GOT3 (cell line): Measurements from ENCODE around the gene MEI4.
"Not testable (repeated sequence)": the region's sequence is repeated elsewhere in the genome, so short reads cannot be mapped to it uniquely, and the experiment has no call there.

Experiments used
- DNase-seq: peaks from one replicate; lab custom pipeline; 2025; ENCODE audit warnings: mixed read lengths; lab: John Stamatoyannopoulos, UW

Gene MEI4

DNA sequence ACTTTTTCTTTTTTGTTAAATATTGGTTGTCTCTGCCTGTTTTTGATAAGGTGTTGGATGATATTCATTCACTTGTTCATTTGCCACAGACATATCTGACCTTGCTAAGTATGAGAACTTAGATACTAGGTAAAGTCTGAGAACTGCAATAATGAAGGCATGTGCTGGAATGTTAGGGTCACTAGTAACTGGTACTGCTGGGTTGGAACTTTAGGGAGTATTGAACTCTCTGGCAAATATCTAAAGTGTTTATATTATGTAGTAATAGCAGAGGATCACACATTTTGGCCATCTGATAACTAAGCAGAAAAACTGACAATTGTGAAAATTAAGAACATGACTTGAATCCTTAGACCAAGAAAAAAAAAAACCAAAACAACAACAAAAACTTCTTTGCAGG is 162.7 kb downstream of the MEI4 start:
- DNase-seq: no peak

DNA sequence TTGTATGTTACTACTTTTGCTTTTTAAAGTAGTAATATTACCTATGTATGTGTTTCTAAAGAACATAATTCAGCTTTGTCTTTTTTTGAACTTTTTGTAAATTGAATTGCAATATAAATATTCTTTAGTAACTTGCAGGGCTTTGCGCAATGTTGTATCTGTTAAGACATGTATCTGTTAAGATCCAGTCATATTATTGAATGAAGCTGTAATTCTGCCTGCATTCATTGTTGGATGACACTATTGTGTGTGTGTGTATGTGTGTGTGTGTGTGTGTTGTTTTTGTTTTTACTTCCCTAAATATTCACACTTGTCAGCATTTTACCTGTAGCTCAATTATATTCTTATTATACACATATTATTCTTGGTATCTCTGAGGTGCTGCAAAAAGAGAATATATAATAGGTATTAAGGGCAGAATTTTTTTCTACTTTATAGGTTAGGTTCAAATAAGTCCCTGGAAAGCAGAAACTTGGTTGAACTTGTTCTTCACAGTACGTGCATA is 164.0 kb downstream of the MEI4 start:
- no peak for DNase-seq

DNA sequence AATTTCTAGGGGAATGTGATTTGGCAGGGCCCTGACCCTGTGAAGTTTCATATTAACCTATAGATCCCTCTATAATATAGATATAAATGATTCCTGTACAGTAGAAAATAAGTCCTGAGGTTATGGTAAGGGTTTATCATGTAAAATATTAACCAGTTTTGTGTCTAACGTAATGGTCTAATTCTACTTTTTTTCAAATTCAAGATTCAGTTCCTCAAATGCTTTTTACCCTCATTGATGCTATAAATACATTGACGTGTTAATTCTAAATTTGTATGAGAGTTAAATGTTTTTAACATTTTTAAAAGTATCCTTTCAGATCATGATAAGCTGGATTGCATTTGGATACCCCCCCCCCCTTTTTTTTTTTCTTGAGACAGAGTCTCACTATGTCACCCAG is 169.4 kb downstream of the MEI4 start:
- no peak for DNase-seq

DNA sequence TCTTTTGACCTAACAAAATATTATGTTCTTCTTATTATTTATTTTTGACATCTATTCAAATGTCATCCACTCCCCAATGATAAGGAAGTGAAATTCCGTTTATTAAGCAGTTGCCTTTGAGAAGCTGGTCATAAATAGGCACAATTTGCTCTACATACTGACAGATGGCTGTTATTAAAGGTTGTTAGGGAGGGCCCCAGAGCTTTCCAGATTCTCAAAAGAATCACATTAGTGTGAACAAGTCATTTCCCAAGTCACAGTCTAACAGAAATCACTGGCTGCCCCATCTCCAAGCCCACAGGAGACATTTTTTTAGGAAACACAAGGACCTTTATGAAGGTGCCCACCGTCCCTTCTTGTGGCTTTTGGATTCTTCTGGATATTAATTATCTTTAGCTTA is 172.4 kb downstream of the MEI4 start:
- no peak for DNase-seq

DNA sequence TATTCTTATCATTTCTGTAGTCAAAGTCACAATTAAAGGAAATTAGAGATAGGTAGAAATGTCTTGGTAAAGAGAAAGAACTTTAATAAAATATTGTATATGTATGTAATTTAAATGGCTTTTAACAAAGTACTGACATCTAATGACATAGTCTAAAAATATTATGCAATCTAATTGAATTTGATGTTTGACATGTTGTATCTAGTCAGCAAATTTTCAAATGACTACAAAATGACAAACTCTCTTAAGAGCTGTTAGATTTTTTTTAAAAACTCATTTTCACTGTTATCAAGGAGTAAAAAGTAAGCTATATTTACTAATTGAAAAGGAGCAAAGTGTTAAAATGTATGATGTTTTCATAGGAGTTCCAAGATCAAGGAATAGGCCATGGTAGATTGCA is 176.9 kb downstream of the MEI4 start:
- no peak for DNase-seq

DNA sequence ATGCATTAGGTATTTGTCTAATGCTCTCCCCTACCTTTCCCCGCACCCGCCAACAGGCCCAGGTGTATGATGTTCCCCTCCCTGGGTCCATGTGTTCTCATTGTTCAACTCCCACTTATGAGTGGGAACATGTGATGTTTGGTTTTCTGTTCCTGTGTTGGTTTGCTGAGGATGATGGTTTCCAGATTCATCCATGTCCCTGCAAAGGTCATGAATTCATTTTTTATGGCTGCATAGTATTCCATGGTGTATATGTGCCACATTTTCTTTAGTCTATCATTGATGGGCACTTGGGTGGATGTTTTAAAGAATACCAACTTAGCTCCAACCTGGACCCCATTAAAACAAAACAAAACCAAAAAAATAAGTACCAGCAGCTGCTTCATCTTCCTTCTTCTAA is 180.9 kb downstream of the MEI4 start:
- DNase-seq: not testable (repeated sequence)

DNA sequence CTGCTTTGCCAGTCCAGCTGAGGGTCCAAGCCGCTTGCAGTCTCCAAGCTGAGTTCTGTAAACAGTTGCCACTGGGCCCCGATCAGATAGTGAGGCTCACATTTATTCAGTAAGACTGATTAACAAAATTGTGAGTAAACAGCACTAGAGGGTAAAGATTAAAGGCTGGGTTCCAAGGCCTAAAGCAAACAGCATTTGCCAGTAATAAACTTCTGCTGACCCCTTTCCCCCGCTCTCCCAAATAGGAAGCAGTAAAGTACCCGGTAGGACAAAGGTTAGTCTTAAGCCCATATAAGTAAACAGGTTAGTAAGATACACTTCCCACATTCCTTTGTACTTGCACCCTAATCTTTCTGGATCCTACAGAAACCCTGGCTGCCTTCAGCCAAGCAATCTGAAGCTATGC is 181.8 kb downstream of the MEI4 start:
- DNase-seq: no peak

DNA sequence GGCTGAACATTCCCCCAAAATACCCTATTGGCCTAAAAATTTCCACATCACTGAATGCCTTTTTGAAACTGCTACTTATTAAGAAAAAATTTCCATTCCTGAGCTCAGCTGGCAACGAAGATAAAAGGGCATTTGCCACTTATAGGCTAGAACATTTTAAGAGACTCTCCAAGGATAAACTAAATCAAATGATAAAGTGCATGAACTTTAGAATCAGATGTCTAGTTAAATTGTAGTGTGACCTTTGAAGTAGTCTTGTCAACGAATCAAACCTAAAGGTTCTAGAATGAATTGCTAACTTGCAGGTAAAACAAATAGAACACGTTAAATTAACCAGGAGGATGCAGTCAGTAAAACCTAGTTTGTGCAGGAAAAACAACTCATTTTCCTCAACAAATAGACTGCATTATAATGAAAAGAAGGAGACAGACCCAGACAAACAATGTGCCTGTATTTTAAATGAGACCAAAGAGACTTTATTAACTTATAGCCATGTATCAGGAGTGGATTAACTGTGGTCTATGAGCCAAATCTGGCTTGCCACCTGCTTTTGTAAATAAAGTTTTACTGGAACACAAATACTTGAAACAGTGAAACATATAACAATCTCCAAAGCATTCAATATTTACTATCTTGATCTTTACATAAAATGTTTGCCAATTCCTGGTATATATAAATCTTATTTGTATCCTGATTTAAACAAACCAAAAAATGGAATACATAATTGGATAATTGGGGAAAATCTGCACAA is 184.4 kb downstream of the MEI4 start:
- DNase-seq: no peak

DNA sequence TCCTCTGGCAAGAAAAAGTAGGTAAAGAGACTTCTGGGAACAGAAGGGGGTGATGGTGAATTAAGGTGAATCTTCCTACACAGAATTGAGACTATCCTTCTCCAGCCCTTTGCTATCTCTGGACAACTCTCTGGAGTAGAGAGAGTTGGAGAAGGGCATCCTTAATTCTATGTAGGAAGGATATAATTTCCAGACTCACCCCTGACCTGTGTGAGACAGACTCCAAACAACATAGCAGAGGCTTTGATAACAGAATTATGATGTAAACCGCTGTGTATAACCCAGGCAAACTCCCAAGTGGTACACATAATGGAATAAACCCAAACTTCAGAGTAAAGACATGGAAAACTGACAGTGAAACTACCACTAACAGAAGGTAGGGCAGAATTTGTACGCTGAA is 186.5 kb downstream of the MEI4 start:
- DNase-seq: no peak

DNA sequence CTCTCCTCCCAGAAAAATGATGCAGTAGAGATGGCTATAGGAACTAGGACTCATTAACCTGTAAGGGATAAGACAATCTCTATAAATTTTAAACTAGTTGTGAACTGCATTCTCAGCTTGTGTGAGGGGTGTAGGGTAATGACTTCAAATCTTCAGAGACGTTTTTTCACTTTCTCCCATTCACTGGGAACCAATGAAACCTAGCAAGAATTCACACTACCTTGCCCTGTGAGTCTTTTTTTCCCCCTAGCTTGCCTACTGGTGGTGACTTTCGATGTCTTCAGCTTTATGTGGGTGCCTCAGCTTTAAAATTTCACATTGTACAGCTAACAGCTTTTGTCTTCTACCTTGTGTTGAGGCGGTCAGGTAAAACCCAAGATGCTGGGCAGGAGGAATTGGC is 192.0 kb downstream of the MEI4 start:
- no peak for DNase-seq

DNA sequence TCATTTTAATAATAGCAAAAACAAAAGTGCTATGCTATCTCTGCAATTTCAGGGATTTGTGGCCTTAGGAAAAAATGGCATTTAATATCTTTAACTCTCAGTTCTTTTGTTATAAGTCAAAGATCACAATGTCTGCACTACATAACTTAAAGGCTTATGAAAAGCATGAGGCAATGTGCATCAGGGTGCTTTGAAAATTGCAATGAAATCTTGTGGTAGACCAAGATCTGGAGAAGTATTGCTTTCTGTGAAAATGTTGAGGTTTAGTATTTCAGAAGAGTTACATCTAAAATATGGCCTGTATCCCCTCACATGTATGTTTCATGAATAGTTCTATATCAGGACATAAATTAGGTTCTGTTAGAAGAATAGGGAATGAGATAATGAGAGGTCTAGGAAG is 200.6 kb downstream of the MEI4 start:
- no peak for DNase-seq

DNA sequence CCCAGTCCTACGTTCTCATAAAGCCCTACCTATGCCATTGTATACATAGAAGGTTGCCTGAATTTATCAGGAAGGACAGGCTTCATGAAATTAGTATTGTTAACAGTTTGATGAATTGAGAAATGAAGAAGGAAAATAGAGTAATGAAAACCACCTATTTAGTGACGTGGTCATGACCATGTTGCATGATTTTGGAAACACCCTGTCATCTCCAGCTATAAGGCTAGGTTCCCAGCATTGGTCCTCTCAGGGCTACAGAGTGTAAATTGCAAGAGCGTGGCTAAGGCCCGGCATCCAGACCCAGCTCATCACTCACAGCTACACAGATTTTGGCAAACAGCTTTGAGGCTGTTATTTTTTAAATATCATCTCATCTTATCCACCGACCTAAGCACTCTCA is 203.6 kb downstream of the MEI4 start:
- no peak for DNase-seq

DNA sequence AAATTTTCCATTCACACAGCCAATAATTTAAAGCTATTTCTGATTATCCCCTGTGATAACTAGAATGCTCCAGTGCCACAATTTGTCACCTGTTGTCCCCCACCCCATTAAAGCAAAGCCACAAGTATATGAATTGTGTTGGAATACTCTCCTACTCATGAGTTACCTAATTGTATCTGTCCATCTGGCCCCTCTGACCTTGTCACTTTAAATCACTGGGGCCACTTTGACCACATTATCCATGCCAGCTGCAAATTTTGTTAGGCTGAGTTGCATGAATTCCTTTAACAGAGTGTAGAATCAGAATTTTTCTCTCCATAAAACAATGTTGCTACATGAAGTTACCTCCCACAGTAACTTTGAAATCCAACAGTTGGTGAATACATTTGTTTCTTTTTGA is 204.6 kb downstream of the MEI4 start:
- no peak for DNase-seq

DNA sequence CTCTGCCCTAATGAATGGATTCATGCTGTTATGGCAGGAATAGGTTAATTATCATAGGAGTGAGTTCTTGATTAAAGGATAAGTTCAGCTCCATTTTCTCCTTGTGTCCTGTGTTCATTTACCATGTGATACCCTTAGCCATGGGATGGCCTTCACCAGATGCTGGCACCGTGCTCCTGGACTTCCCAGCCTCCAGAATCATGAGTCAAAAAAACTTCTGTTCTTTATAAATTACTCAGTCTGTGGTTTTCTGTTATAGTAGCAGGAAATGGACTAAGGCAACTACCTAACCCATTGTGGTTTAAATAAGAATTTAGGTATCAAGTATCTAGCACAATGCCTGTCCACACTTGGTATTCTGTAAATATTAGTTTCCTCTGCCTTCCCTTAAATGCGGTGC is 223.5 kb downstream of the MEI4 start:
- DNase-seq: no peak

DNA sequence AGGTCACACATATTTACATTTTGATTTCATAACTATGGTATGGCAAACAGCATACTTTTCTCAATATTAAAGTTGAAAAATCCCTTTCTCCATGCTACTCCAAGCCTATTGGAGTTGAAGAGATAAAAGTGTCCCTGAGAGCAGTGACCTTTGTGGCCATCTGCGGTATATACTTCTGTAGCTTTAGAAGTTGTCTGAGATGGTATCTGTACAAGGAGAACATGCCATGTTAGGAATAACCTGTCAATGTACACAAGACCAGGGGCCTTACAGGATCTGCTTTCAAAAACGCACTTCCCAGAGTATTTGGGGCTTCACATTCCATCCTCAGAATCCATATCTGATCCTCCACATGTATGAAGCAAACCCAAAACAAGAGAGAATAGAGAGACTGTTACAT is 226.7 kb downstream of the MEI4 start:
- DNase-seq: no peak

DNA sequence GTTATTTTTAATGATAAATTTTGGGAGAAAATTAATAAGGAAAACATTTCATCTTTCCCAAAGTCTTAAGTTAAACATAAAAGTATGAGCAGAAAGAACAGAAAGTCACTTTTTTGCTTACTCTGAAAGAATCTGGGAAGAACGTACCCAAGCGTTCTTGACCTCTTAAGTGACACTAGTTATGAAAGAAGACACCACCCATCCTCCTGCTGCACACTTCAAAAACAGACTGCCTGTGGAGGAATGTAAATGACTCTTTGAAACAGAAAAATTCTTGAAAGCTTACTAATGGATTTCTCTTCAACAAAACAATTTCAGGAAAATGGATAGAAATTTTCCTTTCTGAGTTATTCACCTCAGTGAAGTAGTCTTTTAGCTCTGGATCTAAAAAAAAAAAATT is 227.7 kb downstream of the MEI4 start:
- DNase-seq: no peak

DNA sequence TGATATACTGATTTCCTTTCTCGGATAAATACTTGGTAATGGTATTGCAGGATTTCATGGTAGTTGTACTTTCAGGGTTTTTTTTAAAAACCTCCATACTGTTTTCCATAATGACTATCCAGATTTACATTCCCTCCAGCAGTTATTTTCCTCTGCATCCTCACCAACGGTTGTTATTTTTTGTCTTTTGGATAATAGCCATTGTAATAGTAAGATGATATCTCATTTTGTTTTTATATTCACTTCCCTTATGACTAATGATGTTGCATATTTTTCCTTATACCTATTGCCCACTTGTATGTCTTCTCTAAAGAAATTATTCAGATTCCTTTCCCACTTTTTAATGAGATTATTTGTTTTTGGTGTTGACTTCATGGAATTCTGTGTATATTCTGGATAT is 231.0 kb downstream of the MEI4 start:
- no peak for DNase-seq

DNA sequence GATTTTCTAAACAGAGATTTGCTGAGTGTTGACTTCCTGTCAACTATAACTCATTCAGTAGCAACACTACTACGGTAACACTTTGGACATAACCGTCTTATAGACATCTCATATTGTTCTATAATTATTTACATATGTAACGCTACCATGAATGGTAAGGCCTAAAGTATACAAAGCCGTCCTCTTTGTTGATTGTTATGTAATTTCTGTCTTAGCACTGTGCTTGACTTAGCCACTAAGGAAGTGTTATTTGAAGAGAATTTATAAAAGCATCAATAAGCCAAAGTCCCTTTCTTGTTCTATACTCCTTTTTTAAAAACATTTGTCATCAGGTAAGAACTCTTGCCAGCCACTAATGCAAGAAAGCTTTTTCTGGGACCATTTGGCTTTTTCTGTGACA is 240.6 kb downstream of the MEI4 start:
- DNase-seq: no peak

DNA sequence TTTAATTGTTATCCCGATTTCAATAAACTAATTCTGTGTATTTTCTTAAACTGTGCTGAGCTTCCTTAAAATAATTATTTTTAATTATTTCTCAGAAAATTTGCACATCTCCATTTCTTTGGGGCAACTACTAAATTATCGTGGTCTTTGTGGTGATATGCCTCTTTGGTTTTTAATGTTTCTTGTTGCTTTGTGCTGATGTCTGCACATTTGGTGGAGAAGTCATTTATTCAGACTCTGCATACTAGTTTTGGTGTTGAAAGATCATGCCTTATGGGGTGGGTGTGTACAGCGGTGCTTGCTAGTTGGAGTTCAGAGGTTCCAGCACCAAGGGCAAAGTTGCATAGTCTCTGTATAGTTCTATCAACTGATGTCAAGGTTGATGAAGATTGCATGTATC is 253.2 kb downstream of the MEI4 start:
- DNase-seq: no peak

DNA sequence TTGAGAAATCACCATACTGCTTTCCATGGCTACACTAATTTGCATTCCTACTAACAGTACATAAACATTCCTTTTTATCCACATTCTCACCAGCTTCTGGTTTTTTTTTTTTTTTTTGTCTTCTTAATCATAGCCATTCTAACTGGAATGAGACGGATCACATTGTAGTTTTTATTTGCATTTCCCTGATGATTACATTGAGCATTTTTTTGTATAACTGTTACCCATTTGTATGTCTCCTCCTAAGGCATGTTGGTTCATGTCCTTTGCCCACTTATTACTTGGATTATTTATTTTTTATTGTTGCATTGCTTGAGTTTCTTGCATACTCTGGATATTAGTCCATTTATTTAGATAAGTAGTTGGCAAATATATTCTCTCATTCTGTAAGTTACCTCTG is 258.0 kb downstream of the MEI4 start:
- no peak for DNase-seq

DNA sequence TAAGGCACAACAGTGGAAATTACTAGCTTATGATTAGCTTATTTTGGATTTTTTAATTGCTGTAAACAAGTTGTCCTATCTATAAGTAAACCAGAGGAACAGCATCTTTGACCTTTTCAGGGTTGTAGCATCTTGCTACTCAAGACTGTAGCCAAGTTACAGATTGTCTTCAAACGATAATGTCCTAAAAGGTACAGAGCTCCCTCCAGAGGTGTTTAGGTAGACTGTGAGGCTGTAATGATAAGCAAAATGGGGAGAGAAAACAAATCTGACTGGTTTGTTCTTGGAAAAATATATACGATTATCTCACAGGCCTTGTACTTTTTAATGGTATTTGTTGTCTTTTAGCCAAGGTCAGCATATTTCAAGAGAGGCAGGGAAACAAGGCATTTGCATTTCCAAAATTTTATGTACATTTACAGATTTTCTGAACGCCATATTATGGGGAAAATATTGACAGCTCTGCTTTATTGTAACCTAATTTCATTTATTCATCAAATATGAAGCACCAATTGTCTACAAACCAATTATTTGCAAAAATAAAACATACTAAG is 273.4 kb downstream of the MEI4 start:
- DNase-seq: no peak

DNA sequence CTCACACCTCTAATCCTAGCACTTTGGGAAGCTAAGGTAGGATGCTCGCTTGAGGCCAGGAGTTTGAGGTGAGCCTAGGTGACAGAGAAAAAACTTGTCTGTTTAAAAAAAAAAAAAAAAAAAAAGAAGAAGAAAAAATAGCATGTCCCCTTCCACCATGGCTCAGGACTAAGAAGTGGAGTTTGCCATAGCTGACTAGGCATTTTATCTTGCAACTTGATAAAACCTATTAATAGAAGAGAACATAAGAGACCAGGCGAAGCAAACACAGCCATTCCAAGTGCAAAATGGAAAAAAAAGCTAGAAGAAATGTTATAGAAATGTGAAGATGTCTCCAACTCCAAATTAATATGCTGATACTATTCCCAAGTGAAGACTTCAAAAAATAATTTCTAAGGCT is 277.5 kb downstream of the MEI4 start:
- DNase-seq: no peak

DNA sequence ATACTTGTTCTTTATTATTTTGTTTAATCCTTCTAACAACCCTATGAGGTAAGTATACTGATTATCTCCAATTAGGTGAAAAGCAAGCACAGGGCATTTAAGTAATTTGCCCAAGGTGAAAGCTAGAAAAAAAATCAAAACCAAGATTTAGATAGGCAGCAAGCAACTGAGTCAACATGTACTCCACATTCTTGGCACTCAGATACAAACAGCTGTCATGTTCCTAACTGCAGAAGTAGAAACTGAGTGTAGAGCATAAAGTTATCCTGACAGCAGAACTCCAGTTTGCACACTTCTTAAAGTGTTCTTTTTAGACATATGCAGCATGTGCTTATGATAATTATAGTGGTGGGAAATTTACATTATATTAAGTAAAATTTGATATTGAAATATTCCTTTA is 278.1 kb downstream of the MEI4 start:
- DNase-seq: no peak

DNA sequence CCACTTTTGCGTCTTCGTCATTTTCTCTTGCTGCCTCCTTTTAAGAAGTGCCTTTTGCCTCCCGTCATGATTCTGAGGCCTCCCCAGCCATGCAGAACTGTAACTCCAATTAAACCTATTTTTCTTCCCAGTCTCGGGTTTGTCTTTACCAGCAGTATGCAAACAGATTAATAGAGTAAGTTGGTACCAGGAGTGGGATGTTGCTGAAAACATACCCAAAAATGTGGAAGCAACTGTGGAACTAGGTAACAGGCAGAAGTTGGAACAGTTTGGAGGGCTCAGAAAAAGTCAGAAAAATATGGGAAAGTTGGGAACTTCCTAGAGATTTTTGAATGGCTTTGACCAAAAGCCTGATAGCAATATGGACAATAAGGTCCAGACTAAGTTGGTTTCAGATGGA is 309.2 kb downstream of the MEI4 start:
- no peak for DNase-seq
